K562 (cell line): ENCODE data around the gene DCAF11. TPM values are rescaled to one million over a fixed set of nuclear protein-coding genes. Genes with fewer than 3 reads are reported as not detected.

Experiments used
- ATAC-seq: fragments of 200-7000 bp; cut with Tn5 transposase; 3 replicates; pipeline ENCODE4 v1.9.1; 2020; ENCODE audit warnings: moderate library complexity
- BruUV-seq: library from RNA; stranded (reverse); fragments of 400-500 nt; replicated peaks from 2 replicates; lab custom pipeline; 2021; lab: Mats Ljungman, UMichigan
- CTCF ChIA-PET: fragments of 300-600 bp; formaldehyde crosslinking; extraction: SDS; loops from one replicate; lab custom pipeline; 2021; ENCODE audit warnings: low intra/inter-chr PET ratio; lab: Yijun Ruan, JAX
- POLR2A ChIA-PET: fragments of 300-600, 350-650 bp; sonication (Branson Sonifier 250); formaldehyde crosslinking; extraction: SDS; loops from one replicate; lab custom pipeline; 2021; ENCODE audit warnings: antibody characterized with exemption, inconsistent platforms; lab: Yijun Ruan, JAX
- DNase-seq, 4 experiments: peaks; one replicate each; pipeline versions ENCODE4 v3.0.0 to v3.0.0-alpha.2; 2011 to 2018; ENCODE audit warnings: low spot score in 3 of 4, mixed read lengths in 3 of 4; ENCODE audit errors: extremely low read depth in 1 of 4
- FAIRE-seq: peaks from 2 replicates; lab custom pipeline; 2011; peaks lifted over from hg19 to GRCh38; lab: Jason Lieb, UNC
- H2AFZ ChIP-seq: 2 replicates; pipeline ENCODE4 v1.6.0; 2011; ENCODE audit warnings: low read depth, low read length, control low read depth, inconsistent platforms
- H3K27ac ChIP-seq: fragments of 200-600 bp; 3 replicates; pipeline ENCODE4 v1.8.0; 2011; ENCODE audit warnings: low read depth, mild to moderate bottlenecking, control low read depth, inconsistent platforms, low read length, moderate library complexity, mixed read lengths; ENCODE audit errors: extremely low read depth
- H3K27me3 ChIP-seq, 2 experiments: fragments of 300-600 bp in 1 of 2; 2 replicates in 1 of 2; 3 replicates in 1 of 2; pipeline versions ENCODE4 v1.6.0 to v1.8.0; 2011; ENCODE audit warnings: inconsistent platforms in 2 of 2, low read length in 2 of 2, mild to moderate bottlenecking in 1 of 2, mixed read lengths in 1 of 2, moderate library complexity in 1 of 2; ENCODE audit not compliant: control insufficient read depth in 2 of 2, insufficient read depth in 2 of 2
- H3K36me3 ChIP-seq: fragments of 300-600 bp; 3 replicates; pipeline ENCODE4 v1.8.0; 2011; ENCODE audit warnings: mild to moderate bottlenecking, low read length, inconsistent platforms; ENCODE audit not compliant: control insufficient read depth, insufficient read depth
- H3K4me1 ChIP-seq, 2 experiments: fragments of 200-600 bp in 1 of 2; replicated peaks in 1 of 2; 2 replicates in 1 of 2; 3 replicates in 1 of 2; pipeline versions ENCODE4 v1.5.1 to v1.8.0; 2011; ENCODE audit warnings: inconsistent platforms in 2 of 2, low read length in 2 of 2, mild to moderate bottlenecking in 1 of 2, mixed read lengths in 1 of 2, moderate library complexity in 1 of 2; ENCODE audit not compliant: control insufficient read depth in 2 of 2, insufficient read depth in 2 of 2
- H3K4me2 ChIP-seq: 2 replicates; pipeline ENCODE4 v1.6.1; 2011; ENCODE audit warnings: low read length, control low read depth, inconsistent platforms, mixed read lengths; ENCODE audit not compliant: insufficient read depth
- H3K4me3 ChIP-seq: fragments of 200-600 bp; sonication (generic), shearing (Covaris generic); 2 replicates; pipeline ENCODE4 v1.5.1; 2016; ENCODE audit warnings: control low read depth, inconsistent platforms
- H3K79me2 ChIP-seq: fragments of 200-600 bp; 3 replicates; pipeline ENCODE4 v1.8.0; 2011; ENCODE audit warnings: low read length, inconsistent platforms; ENCODE audit not compliant: control insufficient read depth, insufficient read depth
- H3K9ac ChIP-seq, 2 experiments: 2 replicates each; pipeline versions ENCODE4 v1.6.0 to v1.6.1; 2011; ENCODE audit warnings: low read depth in 2 of 2, low read length in 2 of 2, control low read depth in 1 of 2, inconsistent platforms in 1 of 2, mild to moderate bottlenecking in 1 of 2, mixed read lengths in 1 of 2; ENCODE audit not compliant: insufficient read depth in 1 of 2
- H3K9me1 ChIP-seq: one replicate; pipeline ENCODE4 v1.6.0; 2011; ENCODE audit warnings: inconsistent platforms, mild to moderate bottlenecking, low read length, moderate library complexity; ENCODE audit not compliant: control insufficient read depth, insufficient read depth
- H3K9me3 ChIP-seq: replicated peaks from 2 replicates; pipeline ENCODE4 v1.5.1; 2011; ENCODE audit warnings: low read depth, low read length, inconsistent platforms; ENCODE audit not compliant: control insufficient read depth, insufficient read depth
- H4K20me1 ChIP-seq: replicated peaks from 2 replicates; pipeline ENCODE4 v1.6.1; 2011; ENCODE audit warnings: low read length, inconsistent platforms, mixed read lengths; ENCODE audit not compliant: control insufficient read depth, insufficient read depth
- POLR2G ChIP-seq: fragments of 200-400 bp; formaldehyde crosslinking; IDR thresholded peaks from 2 replicates; pipeline ENCODE4 v1.6.1; 2017; ENCODE audit warnings: low read depth, mild to moderate bottlenecking, antibody characterized with exemption, low read length, moderate library complexity
- RBFOX2 ChIP-seq: fragments of 200-400 bp; formaldehyde crosslinking; IDR thresholded peaks from 2 replicates; pipeline ENCODE4 v1.6.1; 2017; ENCODE audit warnings: low read depth, mild to moderate bottlenecking, low read length, moderate library complexity
- ZFP1 ChIP-seq: fragments of 450-650 bp; formaldehyde crosslinking; IDR thresholded peaks from 2 replicates; pipeline ENCODE4 v1.4.0; 2020; ENCODE audit warnings: mild to moderate bottlenecking, mixed read lengths
- WGBS: fragments of 100-300 bp; shearing (Covaris generic); methylation state at CpG from one replicate; pipeline ENCODE4 v1.1.6; 2016; ENCODE audit warnings: low coverage, mixed read lengths; ENCODE audit not compliant: insufficient coverage; ENCODE audit errors: missing lambda C conversion rate; 5-methylcytosine and 5-hydroxymethylcytosine counted together
- in situ Hi-C: fragments of 300-500 bp; cut with MboI; formaldehyde crosslinking; loops from 4 replicates; pipeline ENCODE4 v1.15.0; 2018; ENCODE audit warnings: inconsistent platforms, mixed read lengths
- intact Hi-C: fragments of 100-400 bp; cut with micrococcal nuclease; formaldehyde crosslinking; loops from 2 replicates; pipeline ENCODE4 v1.14.2; 2022
- polyA plus RNA-seq, 8 experiments: library from polyadenylated mRNA; depleted of rRNA in 4 of 8; stranded (reverse) in 5 of 8; unstranded in 3 of 8; fragments of >200 nt; fragmentation: Nextera tagmentation in 2 of 8; fragmentation: Illumina TruSeq in 1 of 8; extraction: Ambion mirVana in 2 of 8; extraction: Trizol in 1 of 8; gene quantifications; 2 replicates each; pipeline versions ENCODE4 v1.2.1 to v1.2.3, GENCODE V29; 2011 to 2014; ENCODE audit warnings: inconsistent platforms in 1 of 8, missing spikeins in 1 of 8
- total RNA-seq, 7 experiments: library from RNA; depleted of rRNA in 6 of 7; stranded (reverse); fragments of >200 nt in 6 of 7; fragmentation: Illumina TruSeq in 2 of 7; extraction: Trizol in 2 of 7; gene quantifications; 2 replicates each; pipeline versions ENCODE4 v1.2.1 to v1.2.3, GENCODE V29; 2011 to 2021; ENCODE audit warnings: low replicate concordance in 1 of 7

Gene DCAF11
- total and polyA plus RNA-seq, 9 of the 15 experiments (the other 6 are each of a cell fraction or from before 2014, with no cell fraction given) = 8.5 to 46.2 (median 36.4) TPM

GRCh38 chr14:24098927-24099813 lies 15.4 kb upstream of the DCAF11 start:
- intact Hi-C loops = loop anchor here (10.0 kb wide), 2 partner anchors 46 to 84 kb away; partner anchors contain the start of genes EMC9, PSME2 and RNF31
- TF ChIP-seq ZFP1 (CRISPR knock-in tag) (no peak), RBFOX2 (peak; percentile 64), POLR2G (peak; percentile 60; the same call in 1 of the 2 replicates)
- 0 out of 2 replicates have a peak, but pooled peaks cover 2% of the 10 kb centered on the region for H4K20me1 ChIP-seq
- no peak overlapping the region for H3K4me2 ChIP-seq
- CTCF ChIA-PET = no interaction called here
- no peaks in the 10 kb centered on the region for H3K27me3 ChIP-seq
- H3K9me1 ChIP-seq = no peaks in the 10 kb centered on the region
- H3K9me3 ChIP-seq = no peaks in the 10 kb centered on the region; the same call in 1 of the 2 replicates
- peaks cover 8 to 11% of the 10 kb centered on the region in 2 experiments; a peak in 4 of 5 replicates for H3K4me1 ChIP-seq
- ATAC-seq (no peak), DNase-seq (no peak), FAIRE-seq (no peak)
- peaks cover 28% of the 10 kb centered on the region for H3K79me2 ChIP-seq
- H3K4me3 ChIP-seq = no peak overlapping the region
- no TSS peak for BruUV-seq
- POLR2A ChIA-PET = interaction anchor here (1.0 kb wide), 1 partner anchor 11 kb away, joined by 3 read pairs; no protein-coding TSS in a partner anchor
- H2AFZ ChIP-seq = no peak overlapping the region
- peaks cover 63% of the 10 kb centered on the region; the same call in 2 of the 3 replicates for H3K36me3 ChIP-seq
- H3K27ac ChIP-seq = no peak overlapping the region
- WGBS = 96% methylated on average over 5 of the region's 17 CpGs
- no peak overlapping the region for H3K9ac ChIP-seq
- in situ Hi-C loops = no loop called here
